ENCODE data around the gene PNMA6F.
"Not testable (repeated sequence)": the region's sequence is repeated elsewhere in the genome, so short reads cannot be mapped to it uniquely, and the experiment has no call there.

PNMA6F gene

DNA sequence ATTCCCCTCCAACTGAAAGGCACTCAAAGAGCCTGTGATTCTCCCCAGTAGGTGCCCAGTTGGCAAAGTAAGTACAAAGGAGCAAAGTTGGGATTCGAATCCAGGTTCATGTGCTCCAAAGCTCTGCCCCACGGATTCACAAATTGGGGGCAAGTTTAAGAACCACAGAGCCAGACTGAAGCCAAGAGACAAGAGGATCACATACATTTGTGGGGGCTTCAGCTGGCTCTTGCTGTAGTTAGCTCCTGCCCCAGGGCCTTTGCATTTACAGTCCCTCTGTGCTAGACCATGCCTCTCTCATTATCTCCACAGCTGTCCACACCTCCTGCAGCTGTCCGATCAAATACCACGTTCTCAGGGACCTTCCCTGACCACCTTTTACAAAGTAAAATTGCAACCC is 18.8 kb downstream of the PNMA6F start:
- no peak for DNase-seq (ENCODE audit: low spot score)

DNA sequence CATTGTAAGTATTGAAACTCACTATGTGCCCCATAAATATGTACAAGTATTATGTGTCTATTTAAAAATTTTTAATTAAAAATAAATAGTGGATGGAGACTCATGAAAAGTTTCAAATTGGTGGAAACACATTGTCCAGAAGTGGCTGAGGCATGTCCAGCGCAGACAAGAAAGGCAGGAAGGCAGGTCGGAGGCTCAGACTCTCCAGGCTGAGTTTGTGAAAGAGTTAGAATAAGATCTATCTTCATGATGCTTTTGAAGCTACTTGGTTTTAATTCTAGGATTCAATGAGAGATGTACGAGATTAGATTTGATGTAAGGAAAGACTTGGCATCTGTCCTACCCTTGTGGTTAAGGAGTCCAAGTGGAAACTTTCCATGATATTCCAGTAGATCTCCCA is 19.8 kb downstream of the PNMA6F start:
- DNase-seq (ENCODE audit: low spot score), result no peak

DNA sequence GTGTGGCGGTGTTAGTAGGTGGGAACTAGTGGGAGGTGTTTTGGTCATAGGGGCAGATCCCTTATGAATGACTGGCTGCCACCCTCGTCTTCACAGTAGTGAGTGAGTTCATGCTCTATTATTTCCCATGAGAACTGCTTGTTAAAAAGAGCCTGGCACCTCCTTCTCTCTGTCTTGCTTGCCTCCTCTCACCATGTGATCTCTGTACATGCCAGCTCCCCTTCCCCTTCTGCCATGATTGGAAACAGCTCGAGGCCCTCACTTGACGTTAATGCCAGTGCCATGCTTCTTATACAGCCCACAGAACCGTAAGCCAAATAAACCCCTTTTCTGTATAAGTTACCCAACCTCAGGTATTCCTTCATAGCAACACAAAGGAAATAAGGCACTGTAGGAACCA is 21.7 kb downstream of the PNMA6F start:
- DNase-seq (ENCODE audit: low spot score), result no peak

DNA sequence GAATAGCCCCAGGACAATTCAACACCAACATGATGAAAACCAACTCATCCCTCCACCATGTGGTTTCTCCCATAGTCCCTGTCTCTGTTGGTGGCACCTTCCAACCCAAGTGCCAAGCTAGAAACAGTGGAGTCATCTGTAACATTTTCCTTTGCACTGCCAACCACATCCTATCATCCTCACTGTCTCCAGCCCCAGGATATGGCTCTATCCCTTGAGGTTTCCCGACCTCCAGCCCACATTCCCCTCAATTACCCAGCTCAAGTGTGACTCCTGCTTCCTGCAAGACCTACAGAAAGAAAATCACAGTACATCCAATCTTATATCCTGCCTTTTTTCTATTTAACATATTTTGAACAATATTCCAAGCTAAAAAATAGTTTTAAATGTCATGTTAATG is 24.2 kb downstream of the PNMA6F start:
- DNase-seq (ENCODE audit: low spot score), result no peak

DNA sequence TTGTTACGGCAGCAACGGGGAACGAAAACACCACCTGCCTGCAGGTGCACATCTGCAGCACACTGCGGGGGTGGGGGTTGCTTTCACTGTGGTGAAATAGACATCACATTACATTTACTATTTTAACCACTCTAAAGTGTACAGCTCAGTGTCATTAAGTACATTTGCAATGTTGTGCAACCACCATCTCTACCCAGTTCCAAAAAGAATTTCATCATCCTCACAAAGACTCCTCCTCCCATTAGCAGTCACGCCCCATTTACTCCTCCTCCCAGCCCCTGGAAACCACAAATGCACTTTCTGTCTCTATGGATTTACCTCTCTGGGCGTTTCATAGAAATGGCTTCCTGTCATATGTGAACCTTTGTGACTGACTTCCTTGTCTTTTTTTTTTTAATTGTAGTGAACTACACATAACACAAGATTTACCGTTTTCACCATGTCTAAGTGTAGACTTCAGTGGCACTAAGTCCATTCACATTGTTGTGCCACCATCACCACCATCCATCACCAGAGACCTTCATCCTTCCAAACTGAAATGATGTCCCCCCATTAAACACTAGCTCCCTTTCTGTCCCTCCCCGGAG is 28.0 kb downstream of the PNMA6F start:
- not testable (repeated sequence) for DNase-seq (ENCODE audit: low spot score)

DNA sequence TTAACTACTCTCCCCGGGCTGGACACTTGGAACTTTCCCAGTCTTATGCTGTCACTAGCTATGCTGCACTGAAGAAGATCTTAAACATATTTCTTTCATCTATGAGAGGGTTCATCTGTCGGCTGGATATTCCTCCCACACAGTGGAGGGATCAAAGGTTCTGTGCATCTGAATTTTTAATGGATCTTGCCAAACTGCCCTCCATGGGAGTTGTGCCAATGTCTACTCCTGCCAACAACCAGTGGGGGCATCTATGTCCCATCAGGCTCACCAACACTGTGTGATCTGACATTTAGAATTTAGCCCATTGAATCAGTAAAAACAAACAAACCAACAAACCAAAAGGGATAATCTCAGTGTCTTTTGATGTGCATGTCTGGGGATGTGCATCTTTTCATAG is 32.8 kb downstream of the PNMA6F start:
- not testable (repeated sequence) for DNase-seq (ENCODE audit: low spot score)

DNA sequence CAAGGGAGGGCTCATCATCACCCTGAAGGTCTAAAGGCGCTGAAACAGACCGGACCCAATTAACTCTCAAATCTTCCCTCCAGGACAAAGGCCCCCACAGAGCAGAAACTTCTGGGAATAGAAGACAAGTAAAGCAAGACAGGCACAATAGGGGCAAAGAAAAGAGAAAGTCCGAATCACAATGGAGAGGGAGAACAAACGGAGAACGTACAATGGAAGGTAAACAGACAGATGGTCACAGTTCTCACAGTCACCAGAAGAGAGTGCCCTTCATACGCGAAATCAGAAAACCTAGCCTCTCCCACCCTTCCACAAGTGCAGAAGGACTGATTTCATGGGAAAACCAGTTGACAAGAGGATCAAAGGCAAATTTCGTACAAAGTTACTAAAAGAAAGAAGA is 35.9 kb downstream of the PNMA6F start:
- not testable (repeated sequence) for DNase-seq (ENCODE audit: low spot score)

DNA sequence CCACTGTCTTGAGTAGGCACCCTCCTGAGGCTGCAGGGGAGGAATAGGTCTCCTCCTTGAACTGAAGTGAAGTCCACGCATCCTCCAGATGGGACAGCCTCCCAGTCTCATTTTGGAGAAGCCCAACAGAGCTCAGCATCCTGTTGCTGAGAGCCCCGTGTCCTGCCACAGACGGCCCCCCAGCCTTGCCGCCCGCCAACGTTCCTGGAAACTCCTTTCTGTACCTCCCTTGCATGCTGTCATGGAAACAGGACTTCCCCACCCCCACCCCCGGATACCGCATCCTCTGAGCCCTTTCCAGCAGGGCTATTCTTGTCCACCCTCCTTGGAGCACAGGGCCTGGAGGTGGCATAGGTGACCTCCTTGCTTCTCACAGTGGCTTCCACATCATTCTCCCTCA is 37.6 kb downstream of the PNMA6F start:
- DNase-seq (ENCODE audit: low spot score), result not testable (repeated sequence)

DNA sequence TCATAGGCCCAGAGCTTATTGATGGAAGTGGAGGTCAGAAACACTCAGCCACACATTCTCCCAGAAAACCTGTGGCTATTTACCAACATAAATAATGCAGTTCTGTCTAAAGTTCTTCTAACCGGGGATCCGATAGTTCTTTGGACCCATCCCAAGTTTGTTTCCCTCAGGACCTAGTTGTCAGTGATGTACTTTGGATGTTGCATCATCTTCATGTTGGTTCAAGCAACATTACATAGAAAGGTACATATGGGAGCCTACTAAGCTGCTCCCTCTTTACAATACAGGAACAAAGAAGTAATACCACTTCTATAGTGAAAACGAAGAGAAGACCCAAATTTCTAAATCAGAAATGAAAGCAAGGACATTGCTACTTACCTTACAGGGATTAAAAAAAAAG is 39.8 kb downstream of the PNMA6F start:
- not testable (repeated sequence) for DNase-seq (ENCODE audit: low spot score)

DNA sequence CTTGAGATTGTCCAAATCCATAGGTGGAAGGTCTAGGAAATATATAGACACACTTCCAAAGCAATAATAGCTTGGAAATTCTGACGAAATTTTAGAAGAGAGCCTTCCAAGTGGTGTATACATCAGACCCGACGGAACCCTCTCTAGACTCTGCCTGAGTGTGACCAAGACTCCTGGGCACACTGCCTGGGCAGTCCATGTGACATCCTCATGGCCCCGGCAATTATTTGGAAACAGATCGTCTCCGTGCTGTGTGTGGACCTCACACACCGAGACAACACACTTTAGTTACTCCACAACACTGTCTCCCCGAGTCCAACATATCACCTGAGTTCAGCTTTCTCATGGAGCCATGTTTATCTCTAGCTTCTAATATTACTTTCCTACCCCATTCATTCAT is 42.3 kb downstream of the PNMA6F start:
- DNase-seq (ENCODE audit: low spot score), result not testable (repeated sequence)

DNA sequence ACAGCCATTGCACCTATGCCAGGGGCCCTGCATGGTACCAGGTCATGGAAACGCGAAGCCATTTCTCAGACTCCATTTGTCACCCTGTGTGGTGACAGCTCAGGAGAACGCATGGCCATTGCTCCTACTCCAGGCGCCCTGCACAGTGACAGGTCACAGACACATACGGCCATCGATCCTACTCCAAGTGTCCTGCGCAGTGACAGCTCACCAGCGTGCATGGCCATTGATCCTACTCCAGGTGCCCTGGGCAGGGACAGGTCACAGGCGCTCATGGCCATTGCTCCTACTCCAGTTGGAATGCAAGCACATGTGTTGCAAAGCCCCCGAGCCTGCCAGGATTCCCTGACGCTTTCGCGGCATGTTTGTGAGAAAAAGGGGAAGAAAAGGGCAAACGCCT is 45.5 kb downstream of the PNMA6F start:
- not testable (repeated sequence) for DNase-seq (ENCODE audit: low spot score)

DNA sequence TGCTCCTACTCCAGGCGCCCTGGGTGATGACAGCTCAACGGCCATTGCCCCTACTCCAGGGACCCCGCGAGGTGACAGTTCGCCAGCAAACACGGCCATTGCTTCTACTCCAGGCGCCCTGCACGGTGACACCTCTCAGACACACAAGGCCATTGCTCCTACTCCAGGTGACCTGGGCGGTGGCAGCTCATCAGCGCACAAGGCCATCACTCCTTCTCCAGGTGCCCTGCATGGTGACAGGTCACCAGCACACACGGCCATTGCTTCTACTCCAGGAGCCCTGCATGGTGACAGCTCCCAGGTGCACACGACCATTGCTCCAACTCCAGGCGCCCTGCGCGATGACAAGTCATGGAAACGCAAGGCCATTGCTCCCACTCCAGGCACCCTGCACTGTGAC is 46.1 kb downstream of the PNMA6F start:
- not testable (repeated sequence) for DNase-seq (ENCODE audit: low spot score)

DNA sequence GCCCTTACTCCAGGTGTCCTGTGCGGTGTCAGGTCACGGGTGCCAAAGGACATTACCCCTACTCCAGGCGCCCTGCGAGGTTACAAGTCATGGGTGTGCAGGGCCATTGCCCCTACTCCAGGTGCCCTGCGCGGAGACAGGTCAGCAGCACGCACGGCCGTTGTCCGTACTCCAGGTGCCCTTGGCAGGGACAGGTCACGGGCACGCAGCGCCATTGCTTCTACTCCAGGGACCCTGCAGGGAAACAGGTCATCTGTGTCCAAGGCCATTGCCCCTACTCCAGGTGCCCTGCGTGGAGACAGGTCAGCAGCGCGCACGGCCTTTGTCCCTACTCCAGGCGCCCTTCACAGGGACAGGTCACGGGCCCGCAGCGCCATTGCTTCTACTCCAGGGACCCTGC is 49.0 kb downstream of the PNMA6F start:
- DNase-seq (ENCODE audit: low spot score), result not testable (repeated sequence)

DNA sequence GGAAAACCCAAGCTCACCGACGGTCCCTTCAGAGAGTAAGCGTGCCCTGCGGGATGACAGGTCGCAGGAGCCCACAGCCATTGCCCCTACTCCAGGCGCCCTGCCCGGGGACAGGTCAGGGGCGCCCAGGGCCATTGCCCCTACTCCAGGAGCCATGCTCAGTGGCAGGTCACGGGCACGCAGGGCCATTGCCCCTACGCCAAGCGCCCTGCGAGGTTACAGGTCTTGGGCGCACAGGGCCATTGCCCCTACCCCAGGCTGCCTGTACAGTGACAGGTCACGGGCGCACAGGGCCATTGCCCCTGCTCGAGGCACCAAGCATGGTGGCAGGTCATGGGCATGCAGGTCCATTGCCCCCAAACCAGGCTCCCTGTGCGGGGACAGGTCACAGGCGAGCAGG is 49.5 kb downstream of the PNMA6F start:
- DNase-seq (ENCODE audit: low spot score), result not testable (repeated sequence)

Data from AG08396 (cell line).